Fibroblast of lung (primary cell): ENCODE measurements around the gene NEURL1B. TPM values are rescaled to one million over a fixed set of nuclear protein-coding genes. Genes with fewer than 3 reads are reported as not detected.

ENCODE experiments used
- DNase-seq, 2 donors: peaks; one replicate each; pipeline versions ENCODE4 v3.0.0 to v3.0.0-alpha.2; 2010; ENCODE audit warnings: low read depth in 2 of 2
- H2AFZ ChIP-seq: 2 replicates; pipeline ENCODE4 v1.5.1; 2012; ENCODE audit warnings: low read length, control low read depth, inconsistent platforms
- H3K27ac ChIP-seq: 2 replicates; pipeline ENCODE4 v1.5.1; 2011; ENCODE audit warnings: low read length, control low read depth; ENCODE audit not compliant: insufficient read depth
- H3K27me3 ChIP-seq: 2 replicates; pipeline ENCODE4 v1.5.1; 2011; ENCODE audit warnings: mild to moderate bottlenecking, low read length; ENCODE audit not compliant: control insufficient read depth, insufficient read depth
- H3K36me3 ChIP-seq: 2 replicates; pipeline ENCODE4 v1.5.1; 2011; ENCODE audit warnings: low read length; ENCODE audit not compliant: control insufficient read depth, insufficient read depth
- H3K4me1 ChIP-seq: 2 replicates; pipeline ENCODE4 v1.5.1; 2011; ENCODE audit warnings: low read length; ENCODE audit not compliant: control insufficient read depth, insufficient read depth; ENCODE audit errors: extremely low read depth
- H3K4me2 ChIP-seq: 2 replicates; pipeline ENCODE4 v1.5.1; 2011; ENCODE audit warnings: low read length, control low read depth; ENCODE audit not compliant: insufficient read depth; ENCODE audit errors: extremely low read depth
- H3K4me3 ChIP-seq, 4 experiments: fragments of 200-600 bp in 1 of 4; sonication (generic) in 1 of 4; replicated peaks in 1 of 4; 2 replicates each; pipeline ENCODE4 v1.5.1; 2011 to 2016; ENCODE audit warnings: low read length in 4 of 4, low read depth in 3 of 4, mild to moderate bottlenecking in 3 of 4, control low read depth in 2 of 4, inconsistent platforms in 1 of 4, mixed read lengths in 1 of 4; ENCODE audit not compliant: insufficient read depth in 1 of 4; ENCODE audit errors: control extremely low read depth in 1 of 4
- H3K79me2 ChIP-seq: 2 replicates; pipeline ENCODE4 v1.5.1; 2012; ENCODE audit warnings: mild to moderate bottlenecking, low read length, inconsistent platforms; ENCODE audit not compliant: control insufficient read depth, insufficient read depth
- H3K9ac ChIP-seq: 2 replicates; pipeline ENCODE4 v1.5.1; 2011; ENCODE audit warnings: mild to moderate bottlenecking, low read length, control low read depth; ENCODE audit not compliant: insufficient read depth
- H3K9me3 ChIP-seq: 2 replicates; pipeline ENCODE4 v1.5.1; 2012; ENCODE audit warnings: low read depth, low read length; ENCODE audit not compliant: control insufficient read depth, insufficient read depth
- H4K20me1 ChIP-seq: 2 replicates; pipeline ENCODE4 v1.5.1; 2011; ENCODE audit warnings: low read length; ENCODE audit not compliant: control insufficient read depth, insufficient read depth; ENCODE audit errors: extremely low read depth
- EZH2 ChIP-seq: IDR thresholded peaks from 2 replicates; pipeline ENCODE4 v1.5.1; 2012; ENCODE audit warnings: low read length, control low read depth, mild to moderate bottlenecking; ENCODE audit errors: missing control alignments
- polyA plus RNA-seq, 2 donors: library from polyadenylated mRNA; depleted of rRNA in 1 of 2; stranded (reverse) in 1 of 2; unstranded in 1 of 2; fragments of >200 nt; gene quantifications; 2 replicates each; pipeline ENCODE4 v1.2.1, GENCODE V29; 2011 to 2012; ENCODE audit warnings: missing spikeins in 1 of 2
- total RNA-seq: library from RNA; depleted of rRNA; stranded (reverse); fragments of >200 nt; gene quantifications from 2 replicates; pipeline ENCODE4 v1.2.1, GENCODE V29; 2014
- TF ChIP-seq, protein P1 (sequence below), 2 donors: IDR thresholded peaks in 1 of 2; conservative IDR thresholded peaks in 1 of 2; 1 replicate in 1 of 2; 2 replicates in 1 of 2; pipeline ENCODE4 v1.5.1; 2011 to 2012; ENCODE audit warnings: low read length in 2 of 2, control low read depth in 1 of 2, inconsistent platforms in 1 of 2, low read depth in 1 of 2, mild to moderate bottlenecking in 1 of 2

The NEURL1B gene
- total and polyA plus RNA-seq, 2 donors (not counting 1 experiment from before 2014, with no cell fraction given): 5.0 to 6.1 TPM

DNA sequence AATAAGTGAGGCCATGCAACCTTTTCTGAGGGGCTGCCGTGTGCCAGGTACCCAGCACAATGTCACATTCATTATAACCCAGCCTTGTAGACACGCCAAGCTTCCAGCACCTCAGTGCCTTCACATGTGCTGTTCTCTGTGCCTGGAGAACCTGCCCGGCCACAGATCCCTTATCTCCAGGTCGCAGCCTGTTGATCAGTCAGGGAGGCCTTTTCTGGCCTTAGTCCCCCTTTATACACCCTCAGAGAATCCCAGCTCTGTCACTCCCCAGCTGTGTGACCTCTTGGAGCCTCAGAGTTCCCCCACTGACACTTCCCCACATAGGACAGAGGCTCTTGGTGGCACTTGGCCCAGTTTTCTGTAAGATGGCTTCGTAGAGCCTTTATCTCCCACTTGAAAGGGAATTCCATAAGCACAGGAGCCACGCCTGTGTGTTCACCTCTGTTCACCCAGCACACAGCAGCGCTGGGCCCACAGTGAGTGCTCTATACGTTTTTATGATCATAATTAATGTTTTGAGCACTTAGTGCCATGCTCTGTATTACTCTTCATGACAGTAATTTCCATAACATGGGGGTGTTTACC, 38.7 kb downstream of the NEURL1B start:
- Histone ChIP-seq H3K4me1 (no peaks in the 10 kb centered on the region), H2AFZ (no peak overlapping the region), H3K79me2 (no peaks in the 10 kb centered on the region), H3K27ac (no peak overlapping the region), H3K4me2 (no peak overlapping the region), H3K27me3 (no peaks in the 10 kb centered on the region), H4K20me1 (no peaks in the 10 kb centered on the region), H3K9ac (no peak overlapping the region), H3K4me3 (no peak overlapping the region), H3K9me3 (no peaks in the 10 kb centered on the region), H3K36me3 (no peaks in the 10 kb centered on the region)
- no peak for TF ChIP-seq EZH2
- TF ChIP-seq, protein P1, sequence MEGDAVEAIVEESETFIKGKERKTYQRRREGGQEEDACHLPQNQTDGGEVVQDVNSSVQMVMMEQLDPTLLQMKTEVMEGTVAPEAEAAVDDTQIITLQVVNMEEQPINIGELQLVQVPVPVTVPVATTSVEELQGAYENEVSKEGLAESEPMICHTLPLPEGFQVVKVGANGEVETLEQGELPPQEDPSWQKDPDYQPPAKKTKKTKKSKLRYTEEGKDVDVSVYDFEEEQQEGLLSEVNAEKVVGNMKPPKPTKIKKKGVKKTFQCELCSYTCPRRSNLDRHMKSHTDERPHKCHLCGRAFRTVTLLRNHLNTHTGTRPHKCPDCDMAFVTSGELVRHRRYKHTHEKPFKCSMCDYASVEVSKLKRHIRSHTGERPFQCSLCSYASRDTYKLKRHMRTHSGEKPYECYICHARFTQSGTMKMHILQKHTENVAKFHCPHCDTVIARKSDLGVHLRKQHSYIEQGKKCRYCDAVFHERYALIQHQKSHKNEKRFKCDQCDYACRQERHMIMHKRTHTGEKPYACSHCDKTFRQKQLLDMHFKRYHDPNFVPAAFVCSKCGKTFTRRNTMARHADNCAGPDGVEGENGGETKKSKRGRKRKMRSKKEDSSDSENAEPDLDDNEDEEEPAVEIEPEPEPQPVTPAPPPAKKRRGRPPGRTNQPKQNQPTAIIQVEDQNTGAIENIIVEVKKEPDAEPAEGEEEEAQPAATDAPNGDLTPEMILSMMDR (conservative IDR thresholded peaks at IDR 0.05 in 1 of 2, IDR thresholded peaks at IDR 0.05 in 1 of 2; ENCODE audit: low read depth in 1 of 2, low read length in 2 of 2): no peak
- DNase-seq: no peak

DNA sequence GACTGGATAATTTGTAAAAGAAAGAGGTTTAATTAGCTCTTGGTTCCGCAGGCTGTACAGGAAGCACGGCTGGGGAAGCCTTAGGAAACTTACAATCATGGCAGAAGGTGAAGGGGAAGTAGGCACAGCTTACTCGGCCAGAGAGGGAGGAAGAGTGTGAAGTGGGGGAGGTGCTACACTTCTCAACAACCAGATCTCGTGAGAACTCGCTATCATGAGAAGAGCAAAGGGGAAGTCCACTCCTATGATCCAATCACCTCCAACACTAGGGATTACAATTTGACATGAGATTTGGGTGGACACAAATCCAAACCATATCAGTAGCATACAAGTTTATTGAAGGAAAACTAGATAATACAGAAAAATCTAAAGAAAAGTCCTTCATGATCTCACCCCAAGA, 39.9 kb downstream of the NEURL1B start:
- no peaks in the 10 kb centered on the region for H3K79me2 ChIP-seq
- H3K36me3 ChIP-seq: no peaks in the 10 kb centered on the region
- no peaks in the 10 kb centered on the region for H3K4me1 ChIP-seq
- no peaks in the 10 kb centered on the region for H3K9me3 ChIP-seq
- H3K4me2 ChIP-seq: no peak overlapping the region
- no peaks in the 10 kb centered on the region for H3K27me3 ChIP-seq
- no peak overlapping the region for H2AFZ ChIP-seq
- no peak for TF ChIP-seq EZH2
- TF ChIP-seq, protein P1 (conservative IDR thresholded peaks at IDR 0.05 in 1 of 2, IDR thresholded peaks at IDR 0.05 in 1 of 2; ENCODE audit: low read depth in 1 of 2, low read length in 2 of 2): no peak
- no peak overlapping the region for H3K9ac ChIP-seq
- H3K4me3 ChIP-seq: no peak overlapping the region
- DNase-seq: no peak
- no peak overlapping the region for H3K27ac ChIP-seq
- no peaks in the 10 kb centered on the region for H4K20me1 ChIP-seq

DNA sequence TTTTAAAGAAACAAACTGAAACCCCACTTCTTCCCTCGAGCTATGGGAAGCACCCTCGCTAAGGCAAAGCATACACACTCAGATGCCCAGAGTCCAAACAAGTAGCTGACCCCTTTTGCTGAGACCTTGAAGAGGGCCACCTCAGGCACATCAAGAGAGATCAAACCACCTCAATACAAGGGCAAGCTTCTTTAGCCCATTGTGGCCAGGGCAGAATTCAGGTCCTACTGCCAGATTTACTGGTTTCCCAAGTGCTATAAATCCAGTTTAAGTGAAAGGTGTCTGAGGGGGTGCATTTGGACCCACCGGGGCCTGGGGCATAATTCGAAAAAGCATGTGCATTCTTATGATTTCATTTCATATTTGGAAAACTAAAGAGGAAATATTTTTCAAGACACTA, 40.4 kb downstream of the NEURL1B start:
- H3K4me3 ChIP-seq: no peak overlapping the region
- no peaks in the 10 kb centered on the region for H4K20me1 ChIP-seq
- no peak overlapping the region for H3K4me2 ChIP-seq
- H3K9ac ChIP-seq: no peak overlapping the region
- no peak overlapping the region for H2AFZ ChIP-seq
- TF ChIP-seq EZH2: no peak
- TF ChIP-seq, protein P1 (conservative IDR thresholded peaks at IDR 0.05 in 1 of 2, IDR thresholded peaks at IDR 0.05 in 1 of 2; ENCODE audit: low read depth in 1 of 2, low read length in 2 of 2): no peak
- H3K36me3 ChIP-seq: no peaks in the 10 kb centered on the region
- no peaks in the 10 kb centered on the region for H3K79me2 ChIP-seq
- no peak for DNase-seq
- no peaks in the 10 kb centered on the region for H3K4me1 ChIP-seq
- no peaks in the 10 kb centered on the region for H3K27me3 ChIP-seq
- no peak overlapping the region for H3K27ac ChIP-seq
- H3K9me3 ChIP-seq: no peaks in the 10 kb centered on the region
